D721Med (cell line): ENCODE data around the gene SLC7A10.

Experiments
- DNase-seq: peaks from one replicate; pipeline ENCODE4 v3.0.0; 2011; ENCODE audit warnings: low spot score; ENCODE audit not compliant: insufficient read length
- FAIRE-seq: peaks from 2 replicates; lab custom pipeline; 2011; peaks lifted over from hg19 to GRCh38; lab: Jason Lieb, UNC
- CTCF ChIP-seq: IDR thresholded peaks from 2 replicates; pipeline ENCODE4 v1.5.1; 2012; ENCODE audit warnings: mild to moderate bottlenecking, control low read depth; ENCODE audit not compliant: insufficient read depth; ENCODE audit errors: missing control alignments

SLC7A10 gene

GRCh38 chr19:33254245-33254824, 28.7 kb upstream of the SLC7A10 start:
- no peak for TF ChIP-seq CTCF
- FAIRE-seq (no peak), DNase-seq (no peak)

- FAIRE-seq, result no peak
- no peak for TF ChIP-seq CTCF
- no peak for DNase-seq
These were observed 27.3 kb upstream of the SLC7A10 start for GRCh38 chr19:33252971-33253370.

GRCh38 chr19:33252418-33252962, 26.8 kb upstream of the SLC7A10 start:
- no peak for TF ChIP-seq CTCF
- DNase-seq (no peak), FAIRE-seq (no peak)

GRCh38 chr19:33251526-33252090, 26.0 kb upstream of the SLC7A10 start:
- FAIRE-seq, result no peak
- no peak for DNase-seq
- no peak for TF ChIP-seq CTCF

- no peak for TF ChIP-seq CTCF
- FAIRE-seq (no peak), DNase-seq (no peak)
These were observed 25.4 kb upstream of the SLC7A10 start for GRCh38 chr19:33251076-33251475.

GRCh38 chr19:33250500-33250899, 24.9 kb upstream of the SLC7A10 start:
- DNase-seq, result no peak
- no peak for TF ChIP-seq CTCF
- no peak for FAIRE-seq

GRCh38 chr19:33249740-33250366, 24.2 kb upstream of the SLC7A10 start:
- FAIRE-seq, result peak; percentile 82
- no peak for DNase-seq
- no peak for TF ChIP-seq CTCF
